Activated gamma-delta T cell treated with Interleukin-2 at 50 U/mL for 16 hours (primary cell): ENCODE results near the gene WIPF2.
"Not testable (repeated sequence)": the region's sequence is repeated elsewhere in the genome, so short reads cannot be mapped to it uniquely, and the experiment has no call there.

Source experiments
- DNase-seq: peaks from one replicate; pipeline ENCODE4 v3.0.0-alpha.2; 2020

Gene WIPF2

GRCh38 chr17:40192961-40193360, 26.1 kb upstream of the WIPF2 start:
- no peak for DNase-seq

- no peak for DNase-seq
Measured at GRCh38 chr17:40194821-40195220, 24.3 kb upstream of the WIPF2 start.

- no peak for DNase-seq
Measured at GRCh38 chr17:40197550-40197949, 21.6 kb upstream of the WIPF2 start.

- not testable (repeated sequence) for DNase-seq
Measured at GRCh38 chr17:40197965-40198456, 21.1 kb upstream of the WIPF2 start.

- DNase-seq, result no peak
Measured at GRCh38 chr17:40198576-40198975, 20.5 kb upstream of the WIPF2 start.

GRCh38 chr17:40203131-40203530, 16.0 kb upstream of the WIPF2 start:
- DNase-seq, result no peak

- not testable (repeated sequence) for DNase-seq
Measured at GRCh38 chr17:40206193-40206592, 12.9 kb upstream of the WIPF2 start.

GRCh38 chr17:40209404-40210093, 9.6 kb upstream of the WIPF2 start:
- no peak for DNase-seq

GRCh38 chr17:40213914-40214313, 5.2 kb upstream of the WIPF2 start:
- not testable (repeated sequence) for DNase-seq

GRCh38 chr17:40218006-40218739, 931 bp upstream of the WIPF2 start:
- DNase-seq, result no peak

- DNase-seq, result peak; percentile 12
Measured at GRCh38 chr17:40219594-40220338, 662 bp downstream of the WIPF2 start.

- no peak for DNase-seq
Measured at GRCh38 chr17:40224718-40225550, 5.8 kb downstream of the WIPF2 start.

- DNase-seq, result not testable (repeated sequence)
Measured at GRCh38 chr17:40229146-40229545, 10.0 kb downstream of the WIPF2 start.

- DNase-seq, result no peak
Measured at GRCh38 chr17:40230670-40231069, 11.6 kb downstream of the WIPF2 start.

GRCh38 chr17:40231928-40232327, 12.8 kb downstream of the WIPF2 start:
- not testable (repeated sequence) for DNase-seq

- no peak for DNase-seq
Measured at GRCh38 chr17:40241252-40241834, 22.2 kb downstream of the WIPF2 start.

- no peak for DNase-seq
Measured at GRCh38 chr17:40242774-40243173, 23.7 kb downstream of the WIPF2 start.

GRCh38 chr17:40243761-40244160, 24.7 kb downstream of the WIPF2 start:
- DNase-seq, result no peak

- no peak for DNase-seq
Measured at GRCh38 chr17:40244255-40244654, 25.2 kb downstream of the WIPF2 start.

GRCh38 chr17:40247926-40248495, 28.9 kb downstream of the WIPF2 start:
- no peak for DNase-seq

- no peak for DNase-seq
Measured at GRCh38 chr17:40248507-40248906, 29.4 kb downstream of the WIPF2 start.

GRCh38 chr17:40251576-40251975, 32.5 kb downstream of the WIPF2 start:
- DNase-seq, result no peak
